ENCODE data around the gene ZNF521.
A peak's percentile ranks its signal among the peaks of the same experiment; 100 is the strongest.

Gene ZNF521

GRCh38 chr18:25123438-25124232 is 228.3 kb downstream of the ZNF521 start:
- no peak for DNase-seq (ENCODE audit: low read depth)

GRCh38 chr18:25121442-25121841 is 230.5 kb downstream of the ZNF521 start:
- no peak for DNase-seq (ENCODE audit: low read depth)

DNA sequence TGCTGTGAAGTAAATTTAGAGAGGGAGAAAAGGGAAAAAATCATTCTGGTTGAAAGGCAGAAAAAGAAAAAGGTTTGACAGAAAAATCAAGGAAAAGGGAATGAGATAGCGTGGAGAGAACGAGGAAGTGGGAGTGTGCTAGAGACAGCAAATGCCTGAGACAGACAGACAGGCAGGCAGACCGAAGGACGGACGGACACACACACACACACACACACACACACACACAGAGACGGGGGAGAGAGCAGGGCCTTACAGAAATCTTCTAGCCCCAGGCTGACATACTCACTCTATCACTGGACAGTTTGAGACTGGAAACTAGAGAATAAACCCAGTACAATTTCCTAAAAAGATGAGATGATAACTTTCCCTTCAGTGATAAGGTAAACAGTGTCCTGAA is 238.4 kb downstream of the ZNF521 start:
- DNase-seq (ENCODE audit: low read depth): no peak

- no peak for DNase-seq (ENCODE audit: low read depth)
Measured at GRCh38 chr18:25112821-25113434, 239.0 kb downstream of the ZNF521 start.

GRCh38 chr18:25111377-25112288 is 240.3 kb downstream of the ZNF521 start:
- no peak for DNase-seq (ENCODE audit: low read depth)

DNA sequence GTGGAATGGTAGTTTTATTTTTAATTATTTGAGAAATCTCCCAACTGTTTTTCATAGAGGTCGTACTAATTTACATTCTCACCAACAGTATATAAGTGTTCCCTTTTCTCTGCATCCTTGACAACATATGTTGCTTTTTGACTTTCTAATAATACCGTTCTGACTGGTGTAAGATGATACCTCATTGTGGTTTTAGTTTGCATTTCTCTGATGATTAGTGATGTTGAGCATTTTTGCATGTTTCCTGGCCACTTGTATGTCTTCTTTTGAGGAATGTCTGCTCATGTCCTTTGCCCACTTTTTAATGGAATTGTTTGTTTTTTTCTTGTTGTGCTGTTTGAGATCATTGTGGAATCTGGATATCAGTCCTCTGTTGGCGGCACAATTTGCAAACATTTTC is 242.5 kb downstream of the ZNF521 start:
- DNase-seq (ENCODE audit: low read depth): peak; percentile 10

GRCh38 chr18:25103468-25104155 is 248.4 kb downstream of the ZNF521 start:
- no peak for DNase-seq (ENCODE audit: low read depth)

GRCh38 chr18:25102662-25103061 is 249.3 kb downstream of the ZNF521 start:
- DNase-seq (ENCODE audit: low read depth): no peak

DNA sequence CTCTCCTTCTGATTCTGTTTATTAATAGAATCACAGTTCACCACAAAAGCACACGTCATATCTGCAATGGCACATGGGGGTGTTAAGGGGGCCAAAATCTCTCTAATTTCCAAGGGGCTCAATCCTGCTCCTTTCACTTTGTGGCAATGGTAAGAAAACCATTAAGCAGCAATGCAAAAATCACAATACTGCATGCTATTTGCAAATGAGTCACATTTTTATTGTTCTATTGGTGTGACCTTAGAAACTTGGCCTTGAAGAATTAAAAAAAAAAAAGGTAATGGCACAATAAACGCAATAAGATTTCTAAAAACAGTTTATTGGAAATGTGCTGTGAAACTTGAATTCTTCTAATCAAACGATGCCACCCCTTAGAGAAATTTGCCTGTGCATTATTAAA is 251.5 kb downstream of the ZNF521 start:
- DNase-seq (ENCODE audit: low read depth): no peak

GRCh38 chr18:25099895-25100294 is 252.1 kb downstream of the ZNF521 start:
- DNase-seq (ENCODE audit: low read depth): no peak

- peak; percentile 33 for DNase-seq (ENCODE audit: low read depth)
Measured at GRCh38 chr18:25097569-25098056, 254.4 kb downstream of the ZNF521 start.

DNA sequence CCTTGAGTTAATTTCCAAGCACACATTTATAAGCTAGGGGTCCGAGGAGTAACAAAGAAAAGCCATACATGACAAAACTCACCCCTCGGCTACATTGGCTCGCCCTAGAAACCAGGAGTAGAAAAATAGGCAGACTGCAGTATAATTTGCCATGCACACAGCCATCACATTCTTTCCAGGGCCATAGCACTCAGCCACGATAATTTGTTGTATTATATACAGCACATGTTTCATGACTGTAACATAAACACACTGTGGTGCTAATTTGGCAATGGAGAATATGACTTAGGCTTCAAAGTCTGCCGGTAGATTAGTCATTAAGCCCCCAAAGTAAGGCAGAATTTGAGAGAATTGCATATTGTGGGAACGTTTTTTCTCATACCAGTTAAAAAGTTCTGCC is 254.9 kb downstream of the ZNF521 start:
- DNase-seq (ENCODE audit: low read depth): peak; percentile 11

DNA sequence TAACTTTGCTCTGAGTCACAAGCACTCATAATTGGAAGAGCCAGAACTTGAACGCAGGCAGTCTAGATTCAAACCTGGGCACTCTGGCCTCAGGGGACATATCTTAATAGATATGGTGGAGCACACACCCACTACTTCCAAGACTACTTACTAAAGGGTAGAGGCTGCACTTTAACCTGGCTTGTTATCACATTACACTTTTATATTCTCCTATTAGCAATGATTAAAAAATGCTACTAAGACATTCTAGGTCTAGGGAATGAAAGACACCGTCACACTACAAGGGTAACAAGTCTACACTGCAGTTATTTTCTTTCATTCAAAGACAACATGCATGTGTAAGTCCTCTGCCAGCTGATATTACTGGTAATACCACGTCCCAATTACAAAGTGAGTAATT is 258.8 kb downstream of the ZNF521 start:
- no peak for DNase-seq (ENCODE audit: low read depth)

DNA sequence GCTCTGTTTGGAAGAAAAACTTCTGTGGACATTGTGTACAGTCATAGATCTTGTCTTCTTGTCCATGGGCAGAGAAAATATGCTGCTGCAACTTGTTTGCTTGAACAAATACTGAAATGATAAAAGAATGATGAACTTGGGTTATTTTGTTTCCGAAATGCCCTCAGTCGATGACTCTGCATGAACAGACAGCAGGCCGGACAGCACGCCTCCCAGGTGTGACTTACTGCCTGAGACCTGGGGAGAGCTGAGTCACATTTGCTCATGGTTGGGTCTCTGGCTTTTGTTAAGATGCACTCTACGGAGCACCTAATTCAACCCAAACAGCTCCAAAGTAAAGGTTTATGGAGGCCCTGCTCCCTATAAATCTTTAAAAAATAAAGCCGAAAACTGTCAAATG is 262.5 kb downstream of the ZNF521 start:
- no peak for DNase-seq (ENCODE audit: low read depth)

DNA sequence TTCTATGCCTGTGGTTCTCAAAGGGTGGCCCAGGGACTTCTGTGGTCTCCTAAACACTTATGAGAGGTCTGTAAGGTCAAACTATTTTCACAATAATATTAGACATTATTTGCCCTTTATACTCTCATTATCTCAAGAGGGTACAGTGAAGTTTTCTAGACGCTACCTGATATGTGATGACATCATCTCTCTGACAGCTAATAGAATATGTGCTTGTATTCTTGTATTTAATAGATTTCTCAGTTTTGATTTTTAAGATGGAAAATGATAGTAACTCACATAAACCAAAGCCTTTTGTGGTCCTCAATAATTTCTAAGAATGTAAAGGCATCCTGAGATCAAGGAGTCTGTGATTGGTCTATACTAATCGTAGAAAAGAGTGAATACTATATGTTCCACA is 265.1 kb downstream of the ZNF521 start:
- no peak for DNase-seq (ENCODE audit: low read depth)

GRCh38 chr18:25081001-25081400 is 271.0 kb downstream of the ZNF521 start:
- no peak for DNase-seq (ENCODE audit: low read depth)

DNA sequence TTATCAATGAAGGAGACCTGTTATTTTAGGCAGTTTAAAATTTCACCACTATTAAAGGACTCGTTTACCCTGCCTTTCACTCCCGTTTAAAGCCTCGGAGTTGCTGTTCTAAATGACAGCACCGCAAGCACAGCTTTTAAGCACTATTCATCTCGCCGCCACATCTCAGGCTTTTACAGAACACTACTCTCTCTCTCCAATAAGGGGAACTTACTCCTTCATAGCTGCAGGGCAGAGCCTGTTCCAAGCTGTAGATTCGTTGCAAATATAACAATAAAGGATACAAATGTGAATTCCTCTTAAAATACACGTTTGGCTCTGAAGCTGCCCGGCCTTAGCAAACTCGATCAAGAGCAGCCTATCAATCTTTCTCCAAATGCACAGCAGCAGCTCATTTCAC is 271.8 kb downstream of the ZNF521 start:
- no peak for DNase-seq (ENCODE audit: low read depth)

- no peak for DNase-seq (ENCODE audit: low read depth)
Measured at GRCh38 chr18:25077944-25078723, 273.8 kb downstream of the ZNF521 start.

GRCh38 chr18:25077038-25077943 is 274.7 kb downstream of the ZNF521 start:
- DNase-seq (ENCODE audit: low read depth): no peak

- no peak for DNase-seq (ENCODE audit: low read depth)
Measured at GRCh38 chr18:25075783-25076182, 276.2 kb downstream of the ZNF521 start.

Data from ELR (cell line).